ENCODE results near the gene CTNNA2. TPM values are rescaled to one million over a fixed set of nuclear protein-coding genes. Genes with fewer than 3 reads are reported as not detected.

CTNNA2 gene
- total RNA-seq, 1 donor from 2014 or later, result not detected

GRCh38 chr2:80238692-80239469, 726.0 kb downstream of the CTNNA2 start:
- TF ChIP-seq, protein P1, sequence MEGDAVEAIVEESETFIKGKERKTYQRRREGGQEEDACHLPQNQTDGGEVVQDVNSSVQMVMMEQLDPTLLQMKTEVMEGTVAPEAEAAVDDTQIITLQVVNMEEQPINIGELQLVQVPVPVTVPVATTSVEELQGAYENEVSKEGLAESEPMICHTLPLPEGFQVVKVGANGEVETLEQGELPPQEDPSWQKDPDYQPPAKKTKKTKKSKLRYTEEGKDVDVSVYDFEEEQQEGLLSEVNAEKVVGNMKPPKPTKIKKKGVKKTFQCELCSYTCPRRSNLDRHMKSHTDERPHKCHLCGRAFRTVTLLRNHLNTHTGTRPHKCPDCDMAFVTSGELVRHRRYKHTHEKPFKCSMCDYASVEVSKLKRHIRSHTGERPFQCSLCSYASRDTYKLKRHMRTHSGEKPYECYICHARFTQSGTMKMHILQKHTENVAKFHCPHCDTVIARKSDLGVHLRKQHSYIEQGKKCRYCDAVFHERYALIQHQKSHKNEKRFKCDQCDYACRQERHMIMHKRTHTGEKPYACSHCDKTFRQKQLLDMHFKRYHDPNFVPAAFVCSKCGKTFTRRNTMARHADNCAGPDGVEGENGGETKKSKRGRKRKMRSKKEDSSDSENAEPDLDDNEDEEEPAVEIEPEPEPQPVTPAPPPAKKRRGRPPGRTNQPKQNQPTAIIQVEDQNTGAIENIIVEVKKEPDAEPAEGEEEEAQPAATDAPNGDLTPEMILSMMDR (IDR thresholded peaks at IDR 0.05), result peak; percentile 79
- no peaks in the 10 kb centered on the region for H3K27me3 ChIP-seq
- H3K9me3 ChIP-seq, result no peaks in the 10 kb centered on the region
- H3K27ac ChIP-seq, result no peak overlapping the region
- H3K4me1 ChIP-seq, result no peaks in the 10 kb centered on the region
- intact Hi-C loops (cut with DNase I), result no loop called here
- H3K36me3 ChIP-seq, result no peaks in the 10 kb centered on the region
- no peak overlapping the region for H3K4me3 ChIP-seq
- ATAC-seq, result peak; percentile 66
- DNase-seq, result no peak

GRCh38 chr2:80242355-80242910, 729.6 kb downstream of the CTNNA2 start:
- Histone ChIP-seq H3K36me3 (no peaks in the 10 kb centered on the region), H3K4me1 (no peaks in the 10 kb centered on the region), H3K27me3 (no peaks in the 10 kb centered on the region), H3K9me3 (no peaks in the 10 kb centered on the region), H3K4me3 (no peak overlapping the region), H3K27ac (no peak overlapping the region)
- ATAC-seq (no peak), DNase-seq (no peak)
- intact Hi-C loops (cut with DNase I), result no loop called here
- TF ChIP-seq, protein P1 (IDR thresholded peaks at IDR 0.05), result no peak

- no peak overlapping the region for H3K27ac ChIP-seq
- TF ChIP-seq, protein P1 (IDR thresholded peaks at IDR 0.05), result no peak
- no peaks in the 10 kb centered on the region for H3K36me3 ChIP-seq
- DNase-seq (no peak), ATAC-seq (no peak)
- no peak overlapping the region for H3K4me3 ChIP-seq
- intact Hi-C loops (cut with DNase I), result no loop called here
- no peaks in the 10 kb centered on the region for H3K9me3 ChIP-seq
- H3K4me1 ChIP-seq, result no peaks in the 10 kb centered on the region
- no peaks in the 10 kb centered on the region for H3K27me3 ChIP-seq
Measured at GRCh38 chr2:80244905-80245584, 732.2 kb downstream of the CTNNA2 start.

DNA sequence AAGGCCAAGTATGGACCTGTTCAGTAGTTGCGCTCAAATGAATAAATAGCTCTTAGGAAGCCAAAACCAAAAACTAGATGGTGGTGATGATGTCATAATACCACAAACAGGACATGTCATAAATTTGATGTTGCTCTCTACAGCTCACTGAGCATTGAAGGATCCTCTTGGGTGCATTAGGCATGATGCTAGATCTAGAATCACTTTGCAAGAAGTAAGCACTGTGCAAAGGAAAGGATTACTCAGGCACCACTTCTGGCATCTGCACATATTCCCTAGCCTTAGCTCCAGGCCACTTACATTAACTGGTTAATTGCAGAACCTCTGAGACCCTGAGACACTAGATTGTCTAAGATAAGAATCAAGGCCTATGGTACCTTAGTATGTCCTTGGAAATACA, 733.7 kb downstream of the CTNNA2 start:
- no peak for ATAC-seq
- no peak overlapping the region for H3K27ac ChIP-seq
- intact Hi-C loops (cut with DNase I), result no loop called here
- no peaks in the 10 kb centered on the region for H3K4me1 ChIP-seq
- no peaks in the 10 kb centered on the region for H3K36me3 ChIP-seq
- H3K9me3 ChIP-seq, result no peaks in the 10 kb centered on the region
- no peak overlapping the region for H3K4me3 ChIP-seq
- no peaks in the 10 kb centered on the region for H3K27me3 ChIP-seq
- DNase-seq, result no peak
- TF ChIP-seq, protein P1 (IDR thresholded peaks at IDR 0.05), result no peak

DNA sequence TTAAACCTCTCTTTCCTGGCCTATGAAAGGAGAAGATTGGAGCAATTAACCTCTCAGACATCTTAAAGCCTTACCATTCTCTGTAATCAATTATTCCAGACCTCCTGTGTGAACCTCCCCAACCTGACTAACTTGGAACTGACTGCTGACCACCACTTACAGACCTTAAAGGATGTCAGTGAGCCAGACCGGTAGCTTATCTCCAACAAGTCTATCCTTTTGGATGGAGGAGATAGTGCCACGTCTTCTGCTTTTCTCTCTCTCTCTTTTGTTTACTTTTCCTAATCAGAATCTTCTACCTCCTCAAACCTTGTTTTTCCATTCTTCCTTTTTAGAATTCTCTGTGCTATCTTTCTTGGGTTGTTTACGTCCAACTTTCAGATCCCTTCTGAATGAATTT, 734.5 kb downstream of the CTNNA2 start:
- intact Hi-C loops (cut with DNase I), result no loop called here
- H3K4me3 ChIP-seq, result no peak overlapping the region
- ATAC-seq (no peak), DNase-seq (no peak)
- TF ChIP-seq, protein P1 (IDR thresholded peaks at IDR 0.05), result no peak
- no peaks in the 10 kb centered on the region for H3K36me3 ChIP-seq
- H3K4me1 ChIP-seq, result no peaks in the 10 kb centered on the region
- no peaks in the 10 kb centered on the region for H3K27me3 ChIP-seq
- H3K27ac ChIP-seq, result no peak overlapping the region
- H3K9me3 ChIP-seq, result no peaks in the 10 kb centered on the region

Measured in upper lobe of right lung (tissue), 1 donor.